HL-60/S4 treated with phorbol 12-myristate 13-acetate at 8.2 ng/mL for 4 days and 3 days (cell line): ENCODE measurements around the gene NOS3.
"Not testable (repeated sequence)": the region's sequence is repeated elsewhere in the genome, so short reads cannot be mapped to it uniquely, and the experiment has no call there.

Experiments used
- in situ Hi-C: fragments of 300-500 bp; cut with MboI; formaldehyde crosslinking; loops from 2 replicates; pipeline ENCODE4 v1.15.0; 2022; ENCODE audit warnings: low sequenced_read_pairs

The NOS3 gene

GRCh38 chr7:151012911-151013347 is 22.1 kb downstream of the NOS3 start:
- in situ Hi-C loops, result no loop called here

- in situ Hi-C loops, result no loop called here
These were observed 22.5 kb downstream of the NOS3 start for GRCh38 chr7:151013356-151013732.

- in situ Hi-C loops, result no loop called here
These were observed 23.1 kb downstream of the NOS3 start for GRCh38 chr7:151013733-151014497.

- in situ Hi-C loops, result no loop called here
These were observed 24.1 kb downstream of the NOS3 start for GRCh38 chr7:151014950-151015349.

GRCh38 chr7:151015967-151016366 is 25.1 kb downstream of the NOS3 start:
- in situ Hi-C loops, result no loop called here

- in situ Hi-C loops, result no loop called here
These were observed 25.7 kb downstream of the NOS3 start for GRCh38 chr7:151016505-151016904.

- in situ Hi-C loops, result no loop called here
These were observed 26.1 kb downstream of the NOS3 start for GRCh38 chr7:151016942-151017341.

- in situ Hi-C loops, result no loop called here
These were observed 26.6 kb downstream of the NOS3 start for GRCh38 chr7:151017370-151017952.

- in situ Hi-C loops, result no loop called here
These were observed 27.2 kb downstream of the NOS3 start for GRCh38 chr7:151017953-151018420.

- in situ Hi-C loops, result no loop called here
These were observed 27.8 kb downstream of the NOS3 start for GRCh38 chr7:151018421-151019129.

- in situ Hi-C loops, result no loop called here
These were observed 28.3 kb downstream of the NOS3 start for GRCh38 chr7:151019130-151019447.

- in situ Hi-C loops, result no loop called here
These were observed 29.4 kb downstream of the NOS3 start for GRCh38 chr7:151020231-151020630.

- in situ Hi-C loops, result no loop called here
These were observed 32.4 kb downstream of the NOS3 start for GRCh38 chr7:151023232-151023631.

- in situ Hi-C loops, result no loop called here
These were observed 33.7 kb downstream of the NOS3 start, which contains the start of gene ATG9B for GRCh38 chr7:151024435-151025056. Gene ATG9B, minus strand, starts transcription at chr7:151024494. Its CDS starts 71 bp downstream, at chr7:151024423.

- in situ Hi-C loops, result no loop called here
These were observed 35.3 kb downstream of the NOS3 start for GRCh38 chr7:151025924-151026671.

- in situ Hi-C loops, result not testable (repeated sequence)
These were observed 36.2 kb downstream of the NOS3 start for GRCh38 chr7:151026771-151027727.

GRCh38 chr7:151027728-151028130 is 36.9 kb downstream of the NOS3 start:
- in situ Hi-C loops, result not testable (repeated sequence)

GRCh38 chr7:151028131-151028947 is 37.5 kb downstream of the NOS3 start, which contains the start of gene ABCB8:
Gene ABCB8, plus strand, starts transcription at chr7:151028450. Its CDS starts 66 bp downstream, at chr7:151028516.
- in situ Hi-C loops, result no loop called here
